A549 (cell line): ENCODE measurements around the gene TCTN1. TPM values are rescaled to one million over a fixed set of nuclear protein-coding genes. Genes with fewer than 3 reads are reported as not detected.

Experiments used
- ATAC-seq, 2 experiments: fragments of 200-7000 bp in 1 of 2; fragments of >200 bp in 1 of 2; cut with Nextera tagmentation in 1 of 2; cut with Tn5 transposase in 1 of 2; 3 replicates each; pipeline versions ENCODE4 v1.8.0 to v1.9.1; 2018 to 2020; ENCODE audit warnings: mild to moderate bottlenecking in 1 of 2, moderate library complexity in 1 of 2
- CTCF ChIA-PET: fragments of 300-600 bp; sonication (Branson Sonifier 250); formaldehyde crosslinking; extraction: SDS; loops from one replicate; lab custom pipeline; 2021; ENCODE audit warnings: antibody characterized with exemption, inconsistent platforms; lab: Yijun Ruan, JAX
- POLR2A ChIA-PET: fragments of 350-600 bp; formaldehyde crosslinking; extraction: SDS; loops from one replicate; lab custom pipeline; 2021; ENCODE audit warnings: antibody characterized with exemption, inconsistent platforms; lab: Yijun Ruan, JAX
- DNase-seq, 2 experiments: peaks; one replicate each; pipeline versions ENCODE4 v3.0.0 to v3.0.0-alpha.2; 2011 to 2016; ENCODE audit warnings: low read depth in 1 of 2, low spot score in 1 of 2
- FAIRE-seq: peaks from 2 replicates; lab custom pipeline; 2011; peaks lifted over from hg19 to GRCh38; lab: Jason Lieb, UNC
- H3K27ac ChIP-seq, 2 experiments: fragments of >200 bp; sonication (Bioruptor Twin); formaldehyde crosslinking; 3 replicates each; pipeline ENCODE4 v1.5.1; 2016 to 2017
- H3K4me1 ChIP-seq: fragments of >200 bp; sonication (Bioruptor Twin); formaldehyde crosslinking; 3 replicates; pipeline ENCODE4 v1.6.1; 2016
- H3K4me2 ChIP-seq: fragments of >200 bp; sonication (Bioruptor Twin); formaldehyde crosslinking; 3 replicates; pipeline ENCODE4 v1.6.1; 2016
- H3K4me3 ChIP-seq: fragments of >200 bp; sonication (Bioruptor Twin); formaldehyde crosslinking; 3 replicates; pipeline ENCODE4 v1.5.1; 2016
- H3K9me3 ChIP-seq: fragments of >200 bp; sonication (Bioruptor Twin); formaldehyde crosslinking; 3 replicates; pipeline ENCODE4 v1.6.1; 2016
- ATOH8 ChIP-seq: fragments of 250-450 bp; sonication (Bioruptor Pico); IDR thresholded peaks from 2 replicates; pipeline ENCODE4 v1.5.0; 2020; ENCODE audit warnings: low read depth, mild to moderate bottlenecking, moderate library complexity
- BCL3 ChIP-seq: fragments of >200 bp; sonication (Bioruptor Twin); formaldehyde crosslinking; IDR thresholded peaks from 3 replicates; pipeline ENCODE4 v1.6.1; 2016
- CHD4 ChIP-seq: fragments of 200-600 bp; sonication (generic); IDR thresholded peaks from 2 replicates; pipeline ENCODE4 v1.6.1; 2016; ENCODE audit warnings: antibody characterized with exemption, mild to moderate bottlenecking, borderline replicate concordance
- ESRRA ChIP-seq: fragments of 150-350 bp; IDR thresholded peaks from 2 replicates; pipeline ENCODE4 v1.6.1; 2014; ENCODE audit warnings: mild to moderate bottlenecking, low read length, borderline replicate concordance
- FOSL2 ChIP-seq, 2 experiments: fragments of 450-650 bp in 1 of 2; fragments of >200 bp in 1 of 2; sonication (Bioruptor Twin) in 1 of 2; formaldehyde crosslinking; IDR thresholded peaks; 2 replicates each; pipeline versions ENCODE4 v1.5.0 to v1.6.1; 2016 to 2020; ENCODE audit warnings: mild to moderate bottlenecking in 1 of 2, moderate library complexity in 1 of 2
- GATA3 ChIP-seq: IDR thresholded peaks from 2 replicates; pipeline ENCODE4 v1.6.1; 2012; ENCODE audit warnings: borderline replicate concordance
- HDAC2 ChIP-seq: fragments of 200-600 bp; sonication (generic); IDR thresholded peaks from 2 replicates; pipeline ENCODE4 v1.6.1; 2016
- HEYL ChIP-seq: fragments of 250-450 bp; sonication (Bioruptor Pico); IDR thresholded peaks from 2 replicates; pipeline ENCODE4 v1.8.0; 2021; ENCODE audit warnings: mild to moderate bottlenecking, moderate library complexity
- HMGXB4 ChIP-seq: fragments of 250-450 bp; sonication (Bioruptor Pico); IDR thresholded peaks from 2 replicates; pipeline ENCODE4 v1.5.0; 2021; ENCODE audit warnings: mild to moderate bottlenecking, moderate library complexity, borderline replicate concordance
- HOXA7 ChIP-seq: fragments of 250-450 bp; sonication (Bioruptor Pico); IDR thresholded peaks from 2 replicates; pipeline ENCODE4 v1.5.0; 2020; ENCODE audit warnings: mild to moderate bottlenecking, moderate library complexity
- HOXB5 ChIP-seq: fragments of 250-450 bp; sonication (Bioruptor Pico); IDR thresholded peaks from 2 replicates; pipeline ENCODE4 v1.5.0; 2020; ENCODE audit warnings: mild to moderate bottlenecking, moderate library complexity
- JUN ChIP-seq, 2 experiments: fragments of >200 bp; sonication (Bioruptor Twin); formaldehyde crosslinking; IDR thresholded peaks; 2 replicates in 1 of 2; 3 replicates in 1 of 2; pipeline ENCODE4 v1.6.1; 2016 to 2017
- MAFK ChIP-seq: fragments of 450-650 bp; IDR thresholded peaks from 2 replicates; pipeline ENCODE4 v1.6.1; 2014; ENCODE audit not compliant: partially characterized antibody
- NFE2L2 ChIP-seq: fragments of 150-350 bp; conservative IDR thresholded peaks from 2 replicates; pipeline ENCODE4 v1.6.1; 2014; ENCODE audit warnings: low read length
- PBX3 ChIP-seq: IDR thresholded peaks from 2 replicates; pipeline ENCODE4 v1.6.1; 2012
- POLR2A ChIP-seq: IDR thresholded peaks from 2 replicates; pipeline ENCODE4 v1.6.1; 2012; ENCODE audit warnings: mild to moderate bottlenecking, low read length
- RARB ChIP-seq: fragments of 250-450 bp; sonication (Bioruptor Pico); IDR thresholded peaks from 2 replicates; pipeline ENCODE4 v1.8.0; 2021; ENCODE audit warnings: mild to moderate bottlenecking, moderate library complexity
- REST ChIP-seq: fragments of 200-600 bp; sonication (generic); IDR thresholded peaks from 2 replicates; pipeline ENCODE4 v1.6.1; 2016; ENCODE audit warnings: antibody characterized with exemption, mild to moderate bottlenecking, moderate library complexity
- RNF2 ChIP-seq: fragments of 200-600 bp; sonication (generic); IDR thresholded peaks from 2 replicates; pipeline ENCODE4 v1.6.1; 2016; ENCODE audit warnings: low read depth, mild to moderate bottlenecking, antibody characterized with exemption, moderate library complexity, borderline replicate concordance
- SMC3 ChIP-seq: fragments of >200 bp; sonication (Bioruptor Twin); formaldehyde crosslinking; IDR thresholded peaks from 3 replicates; pipeline ENCODE4 v1.6.1; 2018; ENCODE audit warnings: inconsistent platforms
- TFCP2L1 ChIP-seq: fragments of 250-450 bp; sonication (Bioruptor Pico); IDR thresholded peaks from 2 replicates; pipeline ENCODE4 v1.5.0; 2021; ENCODE audit warnings: mild to moderate bottlenecking
- USF2 ChIP-seq: fragments of 450-650 bp; IDR thresholded peaks from 2 replicates; pipeline ENCODE4 v1.6.1; 2014; ENCODE audit warnings: antibody characterized with exemption
- ZC3H11A ChIP-seq: fragments of 450-650 bp; IDR thresholded peaks from 2 replicates; pipeline ENCODE4 v1.6.1; 2014; ENCODE audit warnings: antibody characterized with exemption, mild to moderate bottlenecking
- ZSCAN20 ChIP-seq: fragments of 250-450 bp; sonication (Bioruptor Pico); IDR thresholded peaks from 2 replicates; pipeline ENCODE4 v1.8.0; 2022; ENCODE audit warnings: mild to moderate bottlenecking, moderate library complexity
- WGBS: methylation state at CpG from one replicate; pipeline ENCODE4 v1.1.6; 2017; ENCODE audit errors: missing lambda C conversion rate; 5-methylcytosine and 5-hydroxymethylcytosine counted together
- polyA plus RNA-seq, 4 experiments: library from polyadenylated mRNA; depleted of rRNA in 3 of 4; stranded (reverse); fragments of >200 nt; fragmentation: RNase III in 1 of 4; extraction: RNeasy Plus Mini Kit Qiagen cat#74134 plus additional on column Dnase treatment in 1 of 4; gene quantifications; 2 replicates in 3 of 4; 3 replicates in 1 of 4; pipeline ENCODE4 v1.2.3, GENCODE V29; 2011 to 2017

The TCTN1 gene
- polyA plus RNA-seq, 2 of the 4 experiments (the other 2 are of a cell fraction) = 26.5 to 56.9 TPM

- ATAC-seq (no peak), FAIRE-seq (no peak), DNase-seq (no peak)
- TF ChIP-seq HOXA7 (CRISPR knock-in tag) (no peak), SMC3 (no peak), RNF2 (no peak), TFCP2L1 (CRISPR knock-in tag) (no peak), CHD4 (no peak), JUN (IDR thresholded peaks at IDR 0.05) (no peak), REST (no peak), NFE2L2 (no peak), MAFK (no peak), RARB (CRISPR knock-in tag) (no peak)
- Histone ChIP-seq H3K4me2 (peak overlapping the region; percentile 63), H3K9me3 (peaks cover 11% of the 10 kb centered on the region), H3K4me1 (peaks cover 61% of the 10 kb centered on the region), H3K27ac (peak overlapping the region; percentile 28 to 36; a peak in 2 of 6 replicates), H3K4me3 (no peak overlapping the region)
- 78% methylated on average over 8 of the region's 8 CpGs for WGBS
- CTCF ChIA-PET = interaction anchor here (0.5 to 1.9 kb wide), 3 partner anchors 12 to 36 kb away, joined by 3 to 10 read pairs (median 7); no protein-coding TSS in a partner anchor
- POLR2A ChIA-PET = no interaction called here
These were observed 49.4 kb upstream of the TCTN1 start for GRCh38 chr12:110564471-110564991.

GRCh38 chr12:110565894-110566871, 47.7 kb upstream of the TCTN1 start:
- Histone ChIP-seq H3K4me2 (peak overlapping the region; percentile 42), H3K4me3 (no peak overlapping the region), H3K27ac (peak overlapping the region in 1 of 2 experiments; percentile 17; a peak in 2 of 6 replicates), H3K4me1 (peaks cover 53% of the 10 kb centered on the region), H3K9me3 (peaks cover 12% of the 10 kb centered on the region)
- 82% methylated on average over 8 of the region's 8 CpGs for WGBS
- ATAC-seq (peak; percentile 19 to 30; a peak in 3 of 6 replicates), DNase-seq (no peak), FAIRE-seq (no peak)
- ChIA-PET CTCF (interaction anchor here (0.7 to 4.8 kb wide), 6 partner anchors 12 to 97 kb away, joined by 3 to 26 read pairs (median 5); partner anchors contain the start of gene FAM216A), POLR2A (interaction anchor here (1.4 kb wide), 1 partner anchor 48 kb away, joined by 4 read pairs; the partner anchor contains the start of gene TCTN1)
- no peak for TF ChIP-seq SMC3
- no peak for TF ChIP-seq ZC3H11A
- TF ChIP-seq GATA3 = no peak
- no peak for TF ChIP-seq TFCP2L1 (CRISPR knock-in tag)
- TF ChIP-seq ESRRA = no peak
- TF ChIP-seq ZSCAN20 (CRISPR knock-in tag) = no peak
- no peak for TF ChIP-seq PBX3
- TF ChIP-seq MAFK = no peak
- no peak for TF ChIP-seq BCL3
- TF ChIP-seq RNF2 = no peak
- no peak for TF ChIP-seq HDAC2
- no peak for TF ChIP-seq POLR2A
- no peak for TF ChIP-seq HEYL (CRISPR knock-in tag)
- TF ChIP-seq FOSL2 (IDR thresholded peaks at IDR 0.05) = no peak
- no peak for TF ChIP-seq FOSL2 (CRISPR knock-in tag; IDR thresholded peaks at IDR 0.05)
- TF ChIP-seq HOXB5 (CRISPR knock-in tag) = no peak
- no peak for TF ChIP-seq USF2
- no peak for TF ChIP-seq HMGXB4
- TF ChIP-seq ATOH8 = no peak
